Breast epithelium (tissue), 3 donors: ENCODE data around the gene ZNF470.

Source experiments
- CTCF ChIP-seq, 3 donors: fragments of 450-650 bp; IDR thresholded peaks; one replicate each; pipeline ENCODE4 v1.5.1; 2016 to 2017; ENCODE audit warnings: antibody characterized with exemption in 3 of 3, mild to moderate bottlenecking in 3 of 3, moderate library complexity in 3 of 3
- POLR2A ChIP-seq: fragments of 450-650 bp; IDR thresholded peaks from one replicate; pipeline ENCODE4 v1.6.1; 2016; ENCODE audit warnings: antibody characterized with exemption, mild to moderate bottlenecking, moderate library complexity

- TF ChIP-seq CTCF (IDR thresholded peaks at IDR 0.05) (no peak), POLR2A (no peak)
Observed at GRCh38 chr19:56594446-56594782, 27.1 kb downstream of the ZNF470 start.
